GM21423 (cell line): Measurements from ENCODE around the gene TACC2.
"Not testable (repeated sequence)": the region's sequence is repeated elsewhere in the genome, so short reads cannot be mapped to it uniquely, and the experiment has no call there.

Experiments used
- ATAC-seq: cut with Tn5 transposase; IDR thresholded peaks from one replicate; pipeline ENCODE4 v1.9.1; 2021; ENCODE audit warnings: mild to moderate bottlenecking, moderate library complexity; ENCODE audit not compliant: unreplicated experiment

Gene TACC2

DNA sequence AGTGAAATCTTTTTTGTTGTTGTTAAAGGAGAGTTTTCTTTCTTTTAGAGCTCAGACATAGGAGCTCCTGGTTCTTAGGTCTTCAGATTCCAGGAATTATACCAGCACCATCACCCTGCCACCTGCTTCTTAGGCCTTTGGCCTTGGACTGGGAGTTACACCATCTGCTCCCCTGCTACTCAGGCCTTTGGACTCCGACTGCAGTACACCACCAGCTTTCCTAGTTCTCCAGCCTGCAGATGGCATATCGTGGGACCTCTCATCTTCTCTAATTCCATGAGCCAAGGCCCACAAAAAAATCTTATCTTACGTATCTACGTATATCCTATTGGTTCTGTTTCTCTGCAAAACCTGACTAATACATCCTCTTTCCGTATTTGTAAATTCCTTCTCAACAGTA, 5.1 kb upstream of the TACC2 start:
- no peak for ATAC-seq

DNA sequence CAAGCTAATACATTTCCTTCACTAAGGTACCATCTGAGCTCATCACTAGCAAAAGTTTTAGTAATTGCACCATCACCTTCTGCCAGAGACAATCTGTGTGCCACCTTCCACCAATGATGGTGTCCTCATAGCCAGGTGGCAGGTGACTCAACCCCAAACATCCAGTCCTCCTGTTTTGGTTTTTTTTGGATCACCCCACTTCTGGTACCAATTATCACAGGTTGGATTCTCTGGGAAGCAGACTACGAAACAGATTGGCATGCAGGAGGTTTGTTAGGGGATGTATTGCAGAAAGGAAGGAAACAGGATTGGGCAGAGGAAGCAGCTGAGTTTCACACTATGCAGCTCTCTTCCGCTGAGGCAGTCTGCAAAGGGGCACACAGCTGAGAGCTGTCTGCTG, 4.5 kb upstream of the TACC2 start:
- ATAC-seq = no peak

DNA sequence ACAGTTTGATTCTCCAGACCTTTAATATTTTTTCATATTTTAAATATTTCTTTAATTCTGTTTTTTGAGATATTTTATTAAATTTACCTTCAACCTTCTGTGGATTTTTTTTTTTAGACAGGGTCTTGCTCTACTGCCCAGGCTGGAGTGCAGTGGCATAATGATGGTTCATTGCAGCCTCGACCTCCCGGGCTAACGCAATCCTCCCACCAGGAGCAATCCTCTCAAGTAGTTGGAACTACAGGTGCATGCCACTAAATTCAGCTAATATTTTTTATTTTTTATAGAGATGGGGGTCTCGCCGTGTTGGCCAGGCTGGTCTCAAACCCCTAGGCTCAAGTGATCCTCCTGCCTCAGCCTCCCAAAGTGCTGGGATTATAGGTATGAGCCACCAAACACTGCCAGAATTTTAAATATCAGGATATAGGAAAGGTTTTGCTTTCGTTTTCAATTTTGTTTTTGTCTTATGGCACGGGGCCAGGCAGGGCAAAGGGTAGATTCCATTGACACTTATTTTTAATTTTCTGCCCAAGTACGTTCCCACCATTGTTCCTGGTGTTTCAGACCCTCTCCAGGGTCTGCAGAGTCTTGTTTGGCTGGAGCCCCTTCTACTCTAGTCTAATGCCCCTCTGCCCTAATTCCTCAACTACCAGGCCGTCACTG, 1.2 kb downstream of the TACC2 start:
- no peak for ATAC-seq

DNA sequence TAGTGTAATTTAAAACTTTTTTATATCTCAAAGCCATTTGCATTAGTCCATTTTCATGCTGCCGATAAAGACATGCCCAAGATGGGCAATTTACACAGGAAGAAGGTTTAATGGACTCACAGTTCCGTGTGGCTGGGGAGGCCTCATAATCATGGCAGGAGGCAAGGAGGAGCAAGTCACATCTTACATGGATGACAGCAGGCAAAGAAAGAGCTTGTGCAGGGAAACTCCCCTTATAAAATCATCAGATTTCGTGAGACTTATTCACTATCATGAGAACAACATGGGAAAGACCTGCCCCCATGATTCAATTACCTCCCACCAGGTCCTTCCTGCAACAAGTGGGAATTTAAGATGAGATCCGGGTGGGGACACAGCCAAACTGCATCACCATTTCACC, 2.8 kb downstream of the TACC2 start:
- ATAC-seq = not testable (repeated sequence)

DNA sequence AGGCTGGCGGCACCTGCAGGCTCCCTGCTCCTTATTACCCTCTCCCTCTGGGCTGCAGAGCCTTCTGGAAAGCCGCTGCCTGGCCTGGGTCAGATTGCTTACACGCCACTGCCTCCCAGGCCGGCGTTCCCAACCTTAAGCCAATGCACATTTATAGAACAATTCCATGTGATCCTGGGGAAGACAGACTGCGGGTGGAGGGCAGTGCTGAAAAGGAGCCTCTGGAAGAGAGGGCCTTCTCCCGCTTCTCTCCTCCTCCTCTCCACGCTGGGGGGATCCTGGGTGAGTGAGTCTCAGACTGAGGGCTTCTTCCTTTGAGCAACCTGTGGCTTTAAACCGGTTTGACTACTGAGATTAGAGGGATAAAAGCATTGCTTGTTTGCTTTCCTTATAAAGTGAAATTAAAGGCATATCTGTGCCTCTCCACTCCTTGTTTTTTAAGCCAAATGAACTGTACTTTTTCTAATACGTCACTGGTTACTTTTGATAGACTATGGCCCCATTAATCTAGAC, 5.5 kb downstream of the TACC2 start:
- ATAC-seq = no peak

DNA sequence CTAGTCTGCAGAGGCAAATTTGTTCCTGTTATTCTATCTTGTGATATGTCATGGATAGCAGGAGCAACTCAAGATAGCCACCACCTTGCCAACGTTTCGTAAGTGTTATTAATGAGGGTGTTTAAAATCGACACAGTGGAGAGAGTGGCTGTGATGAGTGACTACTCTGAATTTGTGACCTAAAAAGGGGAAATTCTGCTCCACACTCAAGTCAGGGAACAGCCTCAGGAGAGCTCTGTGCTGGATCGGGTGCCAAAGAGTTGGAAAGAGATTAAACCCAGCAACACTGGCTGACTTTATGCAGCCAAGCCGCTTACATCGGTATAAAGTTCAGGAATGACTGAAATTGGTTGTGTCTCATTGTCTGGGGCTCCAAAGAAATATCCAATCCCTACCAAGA, 9.5 kb downstream of the TACC2 start:
- ATAC-seq = no peak

DNA sequence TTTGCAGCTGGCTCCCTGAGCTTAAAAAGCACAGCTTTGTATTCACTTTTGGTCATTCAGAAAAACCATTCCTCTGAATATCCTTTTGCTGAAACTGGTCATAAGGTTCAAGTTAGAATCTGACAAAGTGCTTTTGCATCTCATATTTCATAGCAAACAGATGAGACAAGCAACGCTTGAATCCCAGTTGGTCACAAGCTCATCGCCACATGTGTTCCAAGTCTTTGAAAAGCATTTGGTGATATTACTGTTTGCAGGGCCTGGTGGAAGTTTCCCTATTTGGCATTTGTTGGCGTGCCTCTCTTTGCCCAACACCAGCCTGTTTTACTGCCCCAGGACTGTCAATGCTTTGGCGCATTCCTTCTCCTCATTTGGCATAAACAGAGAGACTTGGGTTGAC, 10.3 kb downstream of the TACC2 start:
- no peak for ATAC-seq

DNA sequence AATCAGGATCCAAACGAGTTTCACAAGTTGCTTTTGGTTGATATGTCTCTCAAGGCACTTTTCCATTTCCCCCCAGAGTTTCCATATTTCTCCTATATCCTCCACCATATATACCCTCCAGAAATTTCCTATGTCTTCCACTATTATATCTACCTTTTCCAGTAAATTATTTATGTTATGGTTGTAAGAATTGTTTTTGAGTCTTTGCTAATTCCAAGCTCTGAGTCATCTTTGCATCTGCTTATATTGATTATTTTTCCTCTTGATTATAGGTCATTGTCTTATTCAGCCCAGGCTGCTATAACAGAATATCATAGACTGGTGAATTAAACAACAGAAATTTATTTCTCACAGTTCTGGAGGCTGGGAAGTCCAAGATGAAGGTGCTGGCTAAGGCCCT, 12.7 kb downstream of the TACC2 start:
- ATAC-seq = no peak

DNA sequence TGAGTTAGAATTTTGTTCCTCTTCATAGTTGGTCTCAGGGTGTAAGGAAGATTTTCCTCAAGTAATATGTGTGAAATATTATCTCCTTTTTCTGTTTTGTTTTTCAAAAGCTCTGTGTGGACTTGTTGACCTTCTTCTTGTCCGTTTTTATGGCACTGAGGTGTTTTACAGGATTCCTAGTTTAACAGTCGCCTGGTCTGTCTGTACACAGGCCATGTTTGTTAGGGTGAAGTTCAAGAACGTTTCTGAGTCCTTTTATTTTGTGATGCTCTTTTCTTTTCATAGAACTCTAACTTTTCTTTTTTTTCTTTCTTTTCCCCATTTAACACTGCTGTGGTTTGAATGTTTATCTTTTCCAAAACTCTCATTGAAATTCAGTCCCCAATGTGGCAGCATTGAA, 18.5 kb downstream of the TACC2 start:
- no peak for ATAC-seq

DNA sequence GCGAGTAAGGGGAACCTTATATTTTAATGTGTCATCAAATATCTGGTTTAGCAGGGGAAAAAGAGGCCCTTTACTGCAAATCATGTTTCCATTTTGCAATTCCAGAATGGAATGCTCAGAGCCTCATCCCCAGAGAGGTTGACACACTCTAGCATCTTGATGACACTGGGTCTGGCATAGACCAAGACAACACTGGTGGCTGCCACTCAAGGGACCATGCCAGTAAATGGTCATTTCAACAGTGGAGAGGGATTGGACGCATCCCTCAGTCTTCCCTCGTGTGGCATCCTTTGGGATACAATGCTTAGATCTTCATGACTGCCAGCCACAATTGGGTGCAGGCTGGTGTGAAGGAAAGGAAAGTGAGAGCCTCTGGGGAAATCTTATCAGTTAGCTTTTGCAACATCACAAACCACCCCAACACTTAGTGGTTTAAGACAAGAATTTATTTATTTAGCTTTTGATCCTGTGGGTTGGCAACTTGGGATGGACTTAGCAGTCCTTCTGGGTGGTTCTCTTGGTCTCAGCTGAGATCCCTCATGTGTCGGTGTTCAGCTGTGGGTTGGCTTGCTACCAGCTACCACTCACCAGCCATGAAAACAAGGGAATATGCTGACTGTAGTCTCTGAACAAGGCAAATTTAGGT, 21.6 kb downstream of the TACC2 start:
- ATAC-seq = no peak

DNA sequence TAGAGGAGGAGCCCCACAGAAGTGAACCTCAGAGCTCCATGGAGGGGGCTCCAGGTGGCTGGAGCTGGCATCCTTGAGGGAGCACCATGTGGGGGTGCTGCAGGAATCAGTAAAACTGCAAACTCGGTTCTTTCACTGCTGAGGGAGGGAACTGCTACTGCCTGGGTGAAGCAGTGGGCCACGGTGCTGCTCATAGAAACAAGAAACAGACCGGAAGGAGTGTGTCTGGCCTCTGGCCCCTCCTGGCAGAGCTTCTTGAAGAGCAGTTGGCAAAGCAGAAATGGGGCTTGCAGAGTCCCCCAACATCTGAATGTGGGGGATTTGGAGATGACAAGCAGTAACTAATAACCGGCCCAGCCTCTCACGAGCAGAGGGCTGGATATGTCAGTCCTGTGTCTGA, 23.8 kb downstream of the TACC2 start:
- ATAC-seq = no peak

DNA sequence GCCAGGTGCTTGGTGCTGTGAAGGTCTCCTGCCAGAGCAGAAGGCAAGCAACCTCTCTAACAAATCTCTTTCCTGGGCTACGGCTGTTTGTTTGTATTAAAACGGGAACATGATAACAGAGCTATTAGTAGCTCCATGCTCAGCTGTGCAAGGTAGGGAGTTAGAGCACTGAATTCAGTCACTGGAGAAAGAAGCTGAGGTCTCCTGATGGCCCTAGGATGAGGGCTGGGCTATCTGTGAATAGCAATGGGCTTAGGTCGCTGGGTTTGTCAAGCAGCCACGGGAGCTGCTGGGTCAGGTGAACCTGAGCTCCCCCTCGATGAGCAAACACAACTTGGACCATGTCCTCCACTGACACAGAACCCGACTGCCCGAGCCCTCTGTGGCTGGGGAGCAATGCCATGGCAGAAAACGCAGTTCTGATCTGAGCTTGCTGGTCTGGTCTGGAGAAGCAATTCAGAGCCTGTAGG, 24.4 kb downstream of the TACC2 start:
- no peak for ATAC-seq

DNA sequence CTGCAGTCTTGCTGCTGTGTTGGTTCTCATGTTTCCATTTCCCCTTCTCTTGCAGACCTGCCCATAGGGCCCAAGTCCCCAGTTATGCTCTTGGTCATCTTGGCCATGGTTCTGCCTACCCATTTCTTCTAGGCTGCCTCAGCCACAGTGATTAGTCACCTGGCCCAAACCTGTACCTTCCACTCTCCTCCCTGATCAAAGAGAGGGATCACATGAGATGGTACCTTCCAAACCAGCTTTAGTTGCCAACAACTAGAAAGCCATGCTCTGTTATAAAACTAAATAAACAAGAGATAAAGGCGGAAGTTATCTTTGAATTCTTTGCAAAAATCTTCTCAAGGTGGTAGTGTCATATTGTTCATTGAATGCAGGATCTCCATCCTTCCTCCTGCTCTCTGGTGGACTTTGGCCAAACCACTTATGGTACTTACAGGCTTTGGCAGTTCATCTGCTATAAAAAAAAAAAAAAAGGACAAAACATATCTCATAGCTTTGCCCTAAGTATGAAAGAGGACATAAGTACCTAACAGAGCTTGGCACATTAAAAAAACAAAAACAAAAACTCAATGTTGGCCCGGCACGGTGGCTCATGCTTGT, 25.8 kb downstream of the TACC2 start:
- ATAC-seq = no peak

DNA sequence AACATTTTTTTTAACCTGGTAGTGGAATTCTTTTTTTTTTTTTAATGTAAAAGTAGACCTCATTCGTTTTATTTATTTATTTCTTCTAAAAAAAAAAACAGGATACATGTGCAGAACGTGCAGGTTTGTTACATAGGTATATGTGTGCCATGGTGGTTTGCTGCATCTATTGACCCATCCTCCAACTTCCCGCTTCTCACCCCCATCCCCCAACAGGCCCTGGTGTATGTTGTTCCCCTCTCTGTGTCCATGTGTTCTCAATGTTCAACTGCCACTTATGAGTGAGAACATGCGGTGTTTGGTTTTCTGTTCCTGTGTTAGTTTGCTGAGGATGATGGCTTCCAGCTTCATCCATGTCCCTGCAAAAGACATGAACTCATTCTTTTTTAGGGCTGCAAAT, 29.0 kb downstream of the TACC2 start:
- not testable (repeated sequence) for ATAC-seq

DNA sequence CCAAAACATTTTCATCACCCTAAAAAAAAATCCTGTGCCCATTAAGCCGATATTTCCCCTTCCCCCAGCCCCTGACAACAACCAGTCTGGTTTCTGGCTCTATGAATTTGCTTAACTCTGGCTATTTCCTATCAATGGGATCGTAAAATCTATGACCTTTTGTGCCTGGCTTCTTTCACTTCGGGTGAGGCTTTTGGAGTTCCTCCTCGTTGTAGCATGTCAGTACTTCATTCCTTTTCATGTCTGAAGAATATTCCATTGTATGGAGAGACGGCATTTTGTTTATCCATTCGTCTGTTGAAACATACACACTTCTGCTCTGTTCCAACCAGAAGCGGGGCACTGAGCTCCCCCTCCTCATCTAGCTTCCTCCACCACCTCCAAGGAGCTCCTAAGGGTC, 29.5 kb downstream of the TACC2 start:
- ATAC-seq = no peak

DNA sequence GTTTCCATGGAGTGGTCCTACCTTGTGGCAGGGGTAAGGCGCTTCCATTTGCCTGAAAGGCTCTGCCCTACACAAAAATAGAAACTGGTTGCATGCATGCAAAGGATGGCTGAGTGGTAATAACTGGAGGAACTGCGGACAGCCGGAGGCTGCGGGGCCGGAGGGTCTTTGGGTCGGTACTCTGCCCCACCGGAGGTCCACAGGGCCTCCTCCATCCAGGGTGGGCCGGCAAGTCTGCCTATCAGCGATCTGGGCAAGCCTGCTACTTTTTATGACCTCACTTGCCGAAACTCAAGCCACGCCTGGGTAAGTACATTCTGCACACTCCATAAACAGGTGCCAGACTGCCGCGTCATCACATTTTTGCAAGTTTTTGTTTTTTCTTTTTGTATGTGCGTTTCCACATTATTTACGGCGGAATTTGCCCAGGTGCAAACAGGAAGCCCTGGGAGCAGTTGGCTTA, 30.0 kb downstream of the TACC2 start:
- no peak for ATAC-seq

DNA sequence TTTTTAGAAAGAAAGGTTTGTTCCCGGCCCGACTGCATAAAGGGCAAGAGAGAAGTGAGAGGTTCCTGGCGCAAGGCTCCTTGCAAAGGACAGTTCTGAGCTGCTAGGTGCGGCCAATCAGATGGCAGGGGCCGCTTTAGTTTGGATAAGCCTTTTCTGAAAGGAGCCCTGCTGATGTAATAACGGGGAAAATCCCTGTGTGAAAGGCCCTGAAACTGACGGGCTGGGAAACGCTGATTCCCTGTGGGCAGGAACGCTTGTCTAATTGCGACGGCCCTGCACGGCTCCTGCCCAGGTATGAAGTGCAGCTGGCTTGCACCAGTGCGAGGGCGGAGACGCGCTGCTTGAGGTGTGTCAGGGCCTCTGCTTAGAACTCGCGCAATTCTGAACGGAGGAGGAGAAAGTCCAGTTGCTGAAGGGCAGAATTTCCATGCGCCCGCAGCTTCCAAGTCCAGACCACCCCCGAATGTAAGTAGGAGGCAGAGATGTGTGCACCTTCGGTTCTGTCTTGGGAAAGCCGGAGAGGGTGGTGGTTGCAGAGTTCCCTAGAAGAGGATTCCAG, 30.5 kb downstream of the TACC2 start:
- ATAC-seq = no peak

DNA sequence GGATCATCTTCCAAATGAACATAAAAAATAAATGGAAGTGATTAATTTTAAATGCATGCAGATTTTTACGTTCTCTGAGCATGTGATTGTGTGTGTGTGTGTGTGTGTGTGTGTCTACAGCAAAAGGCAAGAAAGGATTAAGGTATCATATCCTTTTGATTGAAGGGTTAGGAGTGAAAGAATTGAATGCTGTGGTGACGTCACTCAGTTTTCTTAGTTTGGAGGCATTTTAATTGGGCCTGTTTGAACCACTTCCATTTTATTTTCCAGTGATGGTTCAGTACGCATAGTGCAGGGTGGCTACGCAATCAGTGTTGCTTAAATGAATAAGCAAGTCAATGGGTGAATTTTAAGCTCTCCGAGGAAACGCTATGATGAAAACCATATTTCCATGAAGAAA, 31.3 kb downstream of the TACC2 start:
- ATAC-seq = no peak

DNA sequence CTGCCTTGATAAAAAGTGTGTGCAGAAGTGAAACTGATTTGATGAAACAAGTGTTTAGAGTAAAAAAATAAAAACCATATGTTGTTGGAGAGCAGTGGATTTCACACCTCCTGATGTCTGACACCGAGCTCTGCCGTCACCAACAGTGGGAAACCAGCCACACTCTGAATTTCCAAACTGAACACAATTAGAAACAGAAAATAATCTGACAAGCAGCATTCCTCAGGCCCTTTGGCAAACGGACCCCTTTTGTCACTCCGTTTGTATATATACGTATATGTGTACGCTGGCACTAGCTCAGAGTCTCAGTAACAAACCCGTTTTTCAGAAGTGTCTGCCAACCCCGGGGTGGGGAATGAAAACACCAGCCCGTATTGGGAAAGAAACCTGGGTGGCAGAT, 32.4 kb downstream of the TACC2 start:
- no peak for ATAC-seq

DNA sequence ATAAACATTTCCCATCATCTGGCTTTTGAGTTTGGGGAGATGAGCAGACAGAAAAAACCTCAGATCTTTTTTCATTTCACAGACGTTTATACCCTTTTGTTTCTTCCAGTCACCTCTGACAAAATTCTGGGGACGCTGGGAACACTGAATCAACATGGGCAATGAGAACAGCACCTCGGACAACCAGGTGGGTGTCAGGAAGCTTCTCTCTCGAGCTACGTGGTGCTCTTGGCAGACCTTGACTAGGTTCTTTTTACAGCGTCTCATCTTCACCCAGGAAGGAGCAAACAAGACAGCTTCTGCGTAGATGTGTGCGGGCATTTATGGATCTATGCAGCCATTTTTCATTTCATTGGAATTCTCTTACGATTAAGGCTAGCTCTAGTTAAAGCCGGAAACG, 32.9 kb downstream of the TACC2 start:
- ATAC-seq = no peak

DNA sequence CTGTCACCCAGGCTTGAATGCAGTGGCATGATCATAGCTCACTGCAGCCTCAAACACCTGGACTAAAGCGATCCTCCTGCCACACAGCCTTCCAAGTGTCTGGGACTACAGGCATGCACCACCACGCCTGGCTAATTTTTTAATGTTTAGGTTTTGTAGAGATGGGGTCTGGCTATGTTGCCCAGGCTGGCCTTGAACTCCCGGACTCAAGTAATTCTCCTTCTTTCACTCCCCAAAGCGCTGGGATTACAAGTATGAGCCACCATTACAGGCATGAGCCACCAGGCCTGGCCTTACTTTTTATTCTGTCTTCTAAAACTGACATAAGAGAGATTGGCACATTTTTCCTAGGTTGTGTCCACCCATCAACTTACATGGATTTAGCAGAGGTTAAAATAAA, 33.3 kb downstream of the TACC2 start:
- no peak for ATAC-seq

DNA sequence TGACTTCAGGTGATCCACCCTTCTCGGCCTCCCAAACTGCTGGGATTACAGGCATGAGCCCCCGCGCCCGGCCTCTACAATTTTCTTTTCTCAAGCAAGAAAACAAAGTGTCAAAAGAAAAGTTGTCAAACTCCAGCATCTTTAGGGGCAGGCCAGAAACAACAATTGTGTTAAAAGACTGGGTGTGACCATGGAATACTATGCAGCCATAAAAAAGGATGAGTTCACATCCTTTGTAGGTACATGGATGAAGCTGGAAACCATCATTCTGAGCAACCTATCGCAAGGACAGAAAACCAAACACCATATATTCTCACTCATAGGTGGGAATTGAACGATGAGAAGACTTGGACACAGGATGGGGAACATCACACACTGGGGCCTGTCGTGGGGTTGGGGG, 34.3 kb downstream of the TACC2 start:
- ATAC-seq = not testable (repeated sequence)
